GM23338 (cell line): Measurements from ENCODE around the gene TNFSF18. TPM values are rescaled to one million over a fixed set of nuclear protein-coding genes. Genes with fewer than 3 reads are reported as not detected.

ENCODE experiments used
- ATAC-seq: fragments of 200-7000 bp; cut with Tn5 transposase; 3 replicates; pipeline ENCODE4 v1.9.1; 2020
- DNase-seq: peaks from one replicate; pipeline ENCODE4 v3.0.0-alpha.2; 2015; ENCODE audit warnings: low spot score
- H2AFZ ChIP-seq: fragments of 200-600 bp; sonication (generic); 2 replicates; pipeline ENCODE4 v1.8.0; 2016; ENCODE audit warnings: antibody characterized with exemption, mild to moderate bottlenecking, moderate library complexity
- H3F3A ChIP-seq: fragments of 200-600 bp; sonication (generic); replicated peaks from 2 replicates; pipeline ENCODE4 v1.8.0; 2017; ENCODE audit warnings: antibody characterized with exemption, mixed run types, low read depth
- H3K27ac ChIP-seq: fragments of 200-600 bp; sonication (generic); 2 replicates; pipeline ENCODE4 v1.6.1; 2016; ENCODE audit warnings: low read depth
- H3K27me3 ChIP-seq: fragments of 200-600 bp; sonication (generic); 2 replicates; pipeline ENCODE4 v1.8.0; 2016; ENCODE audit warnings: mild to moderate bottlenecking, mixed run types, moderate library complexity; ENCODE audit not compliant: insufficient read depth
- H3K36me3 ChIP-seq: fragments of 200-600 bp; sonication (generic); 2 replicates; pipeline ENCODE4 v1.8.0; 2016; ENCODE audit warnings: mild to moderate bottlenecking; ENCODE audit not compliant: insufficient read depth
- H3K4me1 ChIP-seq: fragments of 200-600 bp; sonication (generic); 2 replicates; pipeline ENCODE4 v1.8.0; 2016; ENCODE audit warnings: mild to moderate bottlenecking, moderate library complexity; ENCODE audit not compliant: insufficient read depth
- H3K4me2 ChIP-seq: fragments of 200-600 bp; sonication (generic); 2 replicates; pipeline ENCODE4 v1.7.1; 2017; ENCODE audit warnings: mixed run types
- H3K4me3 ChIP-seq: fragments of 200-600 bp; sonication (generic); 2 replicates; pipeline ENCODE4 v1.6.1; 2016; ENCODE audit warnings: mixed run types
- H3K79me2 ChIP-seq: fragments of 200-600 bp; sonication (generic); replicated peaks from 2 replicates; pipeline ENCODE4 v1.8.0; 2017; ENCODE audit warnings: mild to moderate bottlenecking; ENCODE audit not compliant: insufficient read depth
- H3K9me2 ChIP-seq: fragments of 200-600 bp; sonication (generic); 2 replicates; pipeline ENCODE4 v1.8.0; 2017; ENCODE audit not compliant: insufficient read depth
- H4K20me1 ChIP-seq: fragments of 200-600 bp; sonication (generic); replicated peaks from 2 replicates; pipeline ENCODE4 v1.8.0; 2017; ENCODE audit warnings: mild to moderate bottlenecking; ENCODE audit not compliant: insufficient read depth
- H3K27ac Mint-ChIP-seq: 2 replicates; pipeline ENCODE4 v1.8.0; 2020; ENCODE audit warnings: inconsistent platforms, mild to moderate bottlenecking, moderate library complexity, mixed read lengths
- H3K27me3 Mint-ChIP-seq: 3 replicates; pipeline ENCODE4 v1.8.0; 2022; ENCODE audit warnings: low read depth, mild to moderate bottlenecking, moderate library complexity, mixed read lengths, inconsistent platforms; ENCODE audit not compliant: insufficient read depth, poor library complexity
- H3K36me3 Mint-ChIP-seq: 3 replicates; pipeline ENCODE4 v1.8.0; 2021; ENCODE audit warnings: low read depth, mild to moderate bottlenecking, inconsistent platforms, moderate library complexity, mixed read lengths
- H3K4me1 Mint-ChIP-seq: 3 replicates; pipeline ENCODE4 v1.8.0; 2020; ENCODE audit warnings: mild to moderate bottlenecking, inconsistent platforms, mixed read lengths
- H3K4me3 Mint-ChIP-seq: 3 replicates; pipeline ENCODE4 v1.8.0; 2021; ENCODE audit warnings: moderate library complexity, mild to moderate bottlenecking, inconsistent platforms, mixed read lengths
- H3K9me3 Mint-ChIP-seq: 3 replicates; pipeline ENCODE4 v1.8.0; 2020; ENCODE audit warnings: moderate library complexity, mild to moderate bottlenecking, inconsistent platforms, mixed read lengths
- CREB1 ChIP-seq: fragments of 250-450 bp; sonication (Bioruptor Pico); IDR thresholded peaks from 2 replicates; pipeline ENCODE4 v1.5.0; 2020; ENCODE audit warnings: low read depth, mild to moderate bottlenecking, moderate library complexity
- EZH2 ChIP-seq: fragments of 200-600 bp; sonication (generic); IDR thresholded peaks from one replicate; pipeline ENCODE4 v1.8.0; 2017; ENCODE audit warnings: antibody characterized with exemption, mild to moderate bottlenecking, low read depth; ENCODE audit not compliant: unreplicated experiment
- EZH2phosphoT487 ChIP-seq: fragments of 200-600 bp; sonication (generic); IDR thresholded peaks from one replicate; pipeline ENCODE4 v1.8.1; 2018; ENCODE audit warnings: antibody characterized with exemption; ENCODE audit not compliant: unreplicated experiment
- NANOG ChIP-seq: IDR thresholded peaks from 2 replicates; pipeline ENCODE4 v1.6.1; 2016; ENCODE audit warnings: antibody characterized with exemption, borderline replicate concordance
- STAT1 ChIP-seq: IDR thresholded peaks from one replicate; pipeline ENCODE4 v1.6.1; 2016; ENCODE audit warnings: antibody characterized with exemption; ENCODE audit not compliant: unreplicated experiment
- ZNF331 ChIP-seq: fragments of 250-450 bp; sonication (Bioruptor Pico); IDR thresholded peaks from 2 replicates; pipeline ENCODE4 v1.5.0; 2020; ENCODE audit warnings: low read depth, mild to moderate bottlenecking, moderate library complexity
- polyA plus RNA-seq: library from polyadenylated mRNA; unstranded; fragments of >200 nt; fragmentation: Nextera tagmentation; extraction: Ambion mirVana; gene quantifications from 2 replicates; pipeline ENCODE4 v1.2.1, GENCODE V29; 2016
- total RNA-seq: library from RNA; depleted of rRNA; stranded (reverse); fragments of >200 nt; shearing (Covaris generic); gene quantifications from 2 replicates; pipeline ENCODE4 v1.2.3, GENCODE V29; 2014
- TF ChIP-seq, protein P1 (sequence below), 2 experiments: fragments of 200-600 bp in 1 of 2; sonication (generic) in 1 of 2; conservative IDR thresholded peaks; 2 replicates each; pipeline versions ENCODE4 v1.5.1 to v1.6.1; 2016 to 2017; ENCODE audit warnings: antibody characterized with exemption in 2 of 2, low read depth in 2 of 2, mild to moderate bottlenecking in 2 of 2, moderate library complexity in 1 of 2
- TF ChIP-seq, protein P2 (sequence below): IDR thresholded peaks from one replicate; pipeline ENCODE4 v1.6.1; 2018; ENCODE audit warnings: antibody characterized with exemption; ENCODE audit not compliant: unreplicated experiment
- TF ChIP-seq, protein P3 (sequence below): IDR thresholded peaks from 2 replicates; pipeline ENCODE4 v1.6.1; 2016; ENCODE audit warnings: antibody characterized with exemption

Gene TNFSF18
- total and polyA plus RNA-seq, 2 experiments from 2014 or later: not detected

DNA sequence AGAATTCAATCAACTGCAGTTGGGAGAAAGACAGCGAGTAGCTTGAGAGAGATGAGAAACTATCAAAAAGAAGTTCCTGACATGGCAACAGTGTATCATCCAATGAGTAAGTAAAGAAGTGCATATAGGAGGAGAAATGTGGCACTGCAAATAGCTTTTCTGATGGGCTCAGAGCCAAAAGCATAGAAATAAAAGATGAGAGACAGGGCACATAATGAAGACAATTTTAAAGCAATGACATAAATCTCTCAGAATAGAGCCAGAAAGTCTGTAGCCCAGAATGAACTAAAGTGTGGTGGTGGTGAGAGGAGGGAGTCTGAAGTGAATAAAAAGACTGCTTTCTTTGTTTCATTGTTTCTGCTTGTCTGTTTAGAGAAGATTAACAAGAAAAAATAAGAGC lies 34.3 kb downstream of the TNFSF18 start:
- no peak overlapping the region for H3K27ac ChIP-seq
- DNase-seq (no peak), ATAC-seq (no peak)
- H3K27me3 ChIP-seq: no peaks in the 10 kb centered on the region
- Mint-ChIP-seq H3K9me3 (no peaks in the 10 kb centered on the region), H3K4me3 (no peak overlapping the region), H3K27ac (no peak overlapping the region), H3K4me1 (no peaks in the 10 kb centered on the region), H3K36me3 (no peaks in the 10 kb centered on the region; the same call in 2 of the 3 replicates), H3K27me3 (peaks cover 2% of the 10 kb centered on the region)
- H3F3A ChIP-seq: no peaks in the 10 kb centered on the region
- H2AFZ ChIP-seq: peak overlapping the region; percentile 53; the same call in 1 of the 2 replicates
- no peaks in the 10 kb centered on the region for H3K79me2 ChIP-seq
- H4K20me1 ChIP-seq: no peaks in the 10 kb centered on the region
- H3K9me2 ChIP-seq: no peaks in the 10 kb centered on the region
- TF ChIP-seq, protein P1, sequence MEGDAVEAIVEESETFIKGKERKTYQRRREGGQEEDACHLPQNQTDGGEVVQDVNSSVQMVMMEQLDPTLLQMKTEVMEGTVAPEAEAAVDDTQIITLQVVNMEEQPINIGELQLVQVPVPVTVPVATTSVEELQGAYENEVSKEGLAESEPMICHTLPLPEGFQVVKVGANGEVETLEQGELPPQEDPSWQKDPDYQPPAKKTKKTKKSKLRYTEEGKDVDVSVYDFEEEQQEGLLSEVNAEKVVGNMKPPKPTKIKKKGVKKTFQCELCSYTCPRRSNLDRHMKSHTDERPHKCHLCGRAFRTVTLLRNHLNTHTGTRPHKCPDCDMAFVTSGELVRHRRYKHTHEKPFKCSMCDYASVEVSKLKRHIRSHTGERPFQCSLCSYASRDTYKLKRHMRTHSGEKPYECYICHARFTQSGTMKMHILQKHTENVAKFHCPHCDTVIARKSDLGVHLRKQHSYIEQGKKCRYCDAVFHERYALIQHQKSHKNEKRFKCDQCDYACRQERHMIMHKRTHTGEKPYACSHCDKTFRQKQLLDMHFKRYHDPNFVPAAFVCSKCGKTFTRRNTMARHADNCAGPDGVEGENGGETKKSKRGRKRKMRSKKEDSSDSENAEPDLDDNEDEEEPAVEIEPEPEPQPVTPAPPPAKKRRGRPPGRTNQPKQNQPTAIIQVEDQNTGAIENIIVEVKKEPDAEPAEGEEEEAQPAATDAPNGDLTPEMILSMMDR (conservative IDR thresholded peaks at IDR 0.05; ENCODE audit: low read depth in 2 of 2): no peak
- H3K4me2 ChIP-seq: no peak overlapping the region
- H3K4me3 ChIP-seq: no peak overlapping the region
- H3K36me3 ChIP-seq: no peaks in the 10 kb centered on the region
- H3K4me1 ChIP-seq: no peaks in the 10 kb centered on the region

DNA sequence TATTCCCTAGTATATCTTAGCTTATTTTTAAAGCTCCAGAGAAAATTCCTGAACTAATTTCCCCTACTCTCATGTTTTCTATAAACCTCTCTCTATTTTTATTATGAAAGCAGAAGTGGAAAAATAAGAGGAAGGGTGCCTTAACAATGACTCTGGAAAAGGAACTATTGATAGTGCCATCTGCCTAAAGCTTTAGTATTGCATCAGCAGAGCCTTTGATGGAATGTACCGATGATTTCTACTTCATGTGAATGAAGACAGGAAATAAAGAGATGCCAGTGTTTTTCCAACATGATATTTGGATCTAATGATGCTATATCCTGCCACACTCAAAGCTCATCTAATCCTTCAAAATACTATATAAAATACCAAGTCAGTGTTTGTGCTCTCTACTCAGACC lies 35.1 kb downstream of the TNFSF18 start:
- Histone ChIP-seq H3K4me3 (no peak overlapping the region), H3K9me2 (no peaks in the 10 kb centered on the region), H3K4me2 (no peak overlapping the region), H3K27me3 (no peaks in the 10 kb centered on the region), H3K79me2 (no peaks in the 10 kb centered on the region), H4K20me1 (no peaks in the 10 kb centered on the region), H2AFZ (peak overlapping the region; percentile 53; the same call in 1 of the 2 replicates), H3F3A (no peaks in the 10 kb centered on the region), H3K36me3 (no peaks in the 10 kb centered on the region), H3K4me1 (no peaks in the 10 kb centered on the region), H3K27ac (no peak overlapping the region)
- Mint-ChIP-seq H3K27ac (no peak overlapping the region), H3K9me3 (no peaks in the 10 kb centered on the region), H3K4me3 (no peak overlapping the region), H3K27me3 (no peaks in the 10 kb centered on the region), H3K4me1 (no peaks in the 10 kb centered on the region), H3K36me3 (no peaks in the 10 kb centered on the region; the same call in 2 of the 3 replicates)
- DNase-seq (no peak), ATAC-seq (no peak)
- TF ChIP-seq NANOG (no peak), EZH2 (no peak), STAT1 (no peak), ZNF331 (CRISPR knock-in tag) (no peak), CREB1 (CRISPR knock-in tag) (no peak), EZH2phosphoT487 (no peak)
- TF ChIP-seq, protein P1 (conservative IDR thresholded peaks at IDR 0.05; ENCODE audit: low read depth in 2 of 2): no peak
- TF ChIP-seq, protein P2, sequence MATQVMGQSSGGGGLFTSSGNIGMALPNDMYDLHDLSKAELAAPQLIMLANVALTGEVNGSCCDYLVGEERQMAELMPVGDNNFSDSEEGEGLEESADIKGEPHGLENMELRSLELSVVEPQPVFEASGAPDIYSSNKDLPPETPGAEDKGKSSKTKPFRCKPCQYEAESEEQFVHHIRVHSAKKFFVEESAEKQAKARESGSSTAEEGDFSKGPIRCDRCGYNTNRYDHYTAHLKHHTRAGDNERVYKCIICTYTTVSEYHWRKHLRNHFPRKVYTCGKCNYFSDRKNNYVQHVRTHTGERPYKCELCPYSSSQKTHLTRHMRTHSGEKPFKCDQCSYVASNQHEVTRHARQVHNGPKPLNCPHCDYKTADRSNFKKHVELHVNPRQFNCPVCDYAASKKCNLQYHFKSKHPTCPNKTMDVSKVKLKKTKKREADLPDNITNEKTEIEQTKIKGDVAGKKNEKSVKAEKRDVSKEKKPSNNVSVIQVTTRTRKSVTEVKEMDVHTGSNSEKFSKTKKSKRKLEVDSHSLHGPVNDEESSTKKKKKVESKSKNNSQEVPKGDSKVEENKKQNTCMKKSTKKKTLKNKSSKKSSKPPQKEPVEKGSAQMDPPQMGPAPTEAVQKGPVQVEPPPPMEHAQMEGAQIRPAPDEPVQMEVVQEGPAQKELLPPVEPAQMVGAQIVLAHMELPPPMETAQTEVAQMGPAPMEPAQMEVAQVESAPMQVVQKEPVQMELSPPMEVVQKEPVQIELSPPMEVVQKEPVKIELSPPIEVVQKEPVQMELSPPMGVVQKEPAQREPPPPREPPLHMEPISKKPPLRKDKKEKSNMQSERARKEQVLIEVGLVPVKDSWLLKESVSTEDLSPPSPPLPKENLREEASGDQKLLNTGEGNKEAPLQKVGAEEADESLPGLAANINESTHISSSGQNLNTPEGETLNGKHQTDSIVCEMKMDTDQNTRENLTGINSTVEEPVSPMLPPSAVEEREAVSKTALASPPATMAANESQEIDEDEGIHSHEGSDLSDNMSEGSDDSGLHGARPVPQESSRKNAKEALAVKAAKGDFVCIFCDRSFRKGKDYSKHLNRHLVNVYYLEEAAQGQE: no peak
- TF ChIP-seq, protein P3, sequence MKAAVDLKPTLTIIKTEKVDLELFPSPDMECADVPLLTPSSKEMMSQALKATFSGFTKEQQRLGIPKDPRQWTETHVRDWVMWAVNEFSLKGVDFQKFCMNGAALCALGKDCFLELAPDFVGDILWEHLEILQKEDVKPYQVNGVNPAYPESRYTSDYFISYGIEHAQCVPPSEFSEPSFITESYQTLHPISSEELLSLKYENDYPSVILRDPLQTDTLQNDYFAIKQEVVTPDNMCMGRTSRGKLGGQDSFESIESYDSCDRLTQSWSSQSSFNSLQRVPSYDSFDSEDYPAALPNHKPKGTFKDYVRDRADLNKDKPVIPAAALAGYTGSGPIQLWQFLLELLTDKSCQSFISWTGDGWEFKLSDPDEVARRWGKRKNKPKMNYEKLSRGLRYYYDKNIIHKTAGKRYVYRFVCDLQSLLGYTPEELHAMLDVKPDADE: no peak
